CD4-positive, alpha-beta T cell (primary cell): ENCODE measurements around the gene RIC3. TPM values are rescaled to one million over a fixed set of nuclear protein-coding genes. Genes with fewer than 3 reads are reported as not detected.

Experiments
- ATAC-seq: fragments of 200-7000 bp; cut with Tn5 transposase; one replicate; pipeline ENCODE4 v1.10.0; 2022; ENCODE audit warnings: mild to moderate bottlenecking; ENCODE audit not compliant: poor library complexity
- CTCF ChIA-PET: fragments of 350-600 bp; sonication (Branson Sonifier 250); formaldehyde crosslinking; loops from one replicate; lab custom pipeline; 2021; ENCODE audit warnings: antibody characterized with exemption, inconsistent platforms; lab: Charles Lee
- POLR2A ChIA-PET: fragments of 350-600 bp; sonication (Branson Sonifier 250); formaldehyde crosslinking; loops from one replicate; lab custom pipeline; 2021; ENCODE audit warnings: antibody characterized with exemption, inconsistent platforms; lab: Charles Lee
- DNase-seq, 14 experiments: peaks; one replicate each; pipeline ENCODE4 v3.0.0-alpha.2; 2013 to 2020; ENCODE audit warnings: mixed read lengths in 2 of 14
- H3K27ac ChIP-seq, 2 donors: one replicate each; pipeline versions ENCODE4 v1.5.1 to v1.7.0; 2013; ENCODE audit warnings: low read length in 2 of 2, low read depth in 1 of 2, mild to moderate bottlenecking in 1 of 2
- H3K27me3 ChIP-seq, 2 experiments: 1 replicate in 1 of 2; 2 replicates in 1 of 2; pipeline versions ENCODE4 v1.6.1 to v1.7.0; 2013; ENCODE audit warnings: low read length in 2 of 2, control low read depth in 1 of 2, mild to moderate bottlenecking in 1 of 2, moderate library complexity in 1 of 2; ENCODE audit not compliant: insufficient read depth in 2 of 2, control insufficient read depth in 1 of 2
- H3K36me3 ChIP-seq: one replicate; pipeline ENCODE4 v1.6.1; 2013; ENCODE audit warnings: low read length, control low read depth; ENCODE audit not compliant: insufficient read depth
- H3K4me1 ChIP-seq: one replicate; pipeline ENCODE4 v1.6.1; 2013; ENCODE audit warnings: low read length, control low read depth; ENCODE audit not compliant: insufficient read depth
- H3K4me3 ChIP-seq: one replicate; pipeline ENCODE4 v1.5.1; 2013; ENCODE audit warnings: mild to moderate bottlenecking, low read length, moderate library complexity
- H3K9me3 ChIP-seq, 2 experiments: 1 replicate in 1 of 2; 2 replicates in 1 of 2; pipeline versions ENCODE4 v1.6.1 to v1.7.0; 2013; ENCODE audit warnings: low read length in 2 of 2, mild to moderate bottlenecking in 2 of 2, control low read depth in 1 of 2, moderate library complexity in 1 of 2; ENCODE audit not compliant: control insufficient read depth in 1 of 2, insufficient read depth in 1 of 2
- H3K27ac Mint-ChIP-seq: one replicate; pipeline ENCODE4 v1.8.0; 2020; ENCODE audit warnings: mixed read lengths
- H3K27me3 Mint-ChIP-seq: one replicate; pipeline ENCODE4 v1.8.0; 2021; ENCODE audit warnings: mixed read lengths
- H3K36me3 Mint-ChIP-seq: one replicate; pipeline ENCODE4 v1.8.0; 2021; ENCODE audit warnings: low read depth, mixed read lengths
- H3K4me1 Mint-ChIP-seq: one replicate; pipeline ENCODE4 v1.8.0; 2021; ENCODE audit warnings: low read depth, mixed read lengths
- H3K4me3 Mint-ChIP-seq: one replicate; pipeline ENCODE4 v1.8.0; 2020; ENCODE audit warnings: mild to moderate bottlenecking, mixed read lengths
- H3K9me3 Mint-ChIP-seq: one replicate; pipeline ENCODE4 v1.8.0; 2020; ENCODE audit warnings: mixed read lengths
- intact Hi-C, 2 experiments: fragments of 100-400 bp; cut with DNase I in 1 of 2; cut with micrococcal nuclease in 1 of 2; formaldehyde crosslinking; loops; one replicate each; pipeline versions ENCODE4 v1.15.1 to v1.9.0; 2023 to 2025; cut with DNase I, micrococcal nuclease
- total RNA-seq, 174 experiments: library from RNA in 2 of 174; stranded (reverse) in 2 of 174; gene quantifications; one replicate each; pipeline ENCODE4 v1.2.3 and lab custom pipeline; 2021 to 2026
- TF ChIP-seq, protein P1 (sequence below): fragments of 200-600 bp; IDR thresholded peaks from one replicate; pipeline ENCODE4 v1.8.0; 2022; ENCODE audit warnings: antibody characterized with exemption, mild to moderate bottlenecking

RIC3 gene
- total RNA-seq, 2 experiments from 2014 or later = 55.3 to 57.6 TPM

DNA sequence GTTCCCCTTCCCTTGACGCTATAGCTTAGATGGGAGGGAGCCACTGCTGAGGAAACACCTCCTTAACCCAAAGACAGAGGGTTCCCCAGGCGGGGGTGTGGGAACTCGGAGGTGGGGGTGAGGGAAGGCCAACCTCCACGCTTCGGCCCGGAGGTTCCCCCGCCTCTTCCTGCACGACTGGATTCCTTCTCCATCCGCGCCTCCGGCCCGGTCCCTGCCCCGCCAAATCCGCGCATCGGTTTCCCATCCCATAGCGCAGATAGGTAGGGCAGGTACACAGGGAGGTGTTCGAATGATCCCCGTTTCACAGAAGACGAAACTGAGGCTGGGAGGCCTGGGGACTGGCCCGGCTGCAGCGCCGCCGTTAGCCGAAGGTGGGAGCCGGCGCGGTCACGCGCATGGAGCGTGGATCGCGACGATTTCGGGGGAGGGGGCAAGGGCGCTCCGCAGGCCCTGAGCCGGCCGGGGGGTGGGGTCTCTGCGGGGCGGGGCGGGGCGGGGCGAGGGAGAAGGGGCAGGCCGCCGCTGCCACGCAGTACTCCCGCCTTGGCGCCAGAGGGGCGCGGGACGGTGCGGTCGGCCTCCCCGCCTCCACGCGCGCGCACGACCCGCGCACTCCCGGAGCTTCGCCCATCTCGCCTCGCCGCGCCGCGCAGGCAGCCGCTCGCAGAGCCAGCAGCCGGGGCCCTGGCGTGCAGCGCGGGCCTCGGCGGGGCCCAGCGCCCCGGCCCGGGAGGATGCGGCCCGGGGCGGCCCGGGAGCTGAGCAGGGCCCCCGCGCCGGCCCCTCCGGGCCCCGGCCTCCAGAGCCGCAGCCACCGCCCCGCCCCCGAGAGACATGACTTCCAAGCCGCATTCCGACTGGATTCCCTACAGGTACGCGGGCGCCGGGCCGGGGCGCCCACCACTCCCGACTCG lies 87.9 kb downstream of the RIC3 start, which contains the start of gene TUB:
Gene TUB, plus strand, starts transcription at position 538 of the 917 bp plus-strand sequence. Its CDS starts 300 bp downstream, at position 838.
- peak within 1 kb of the TSS; percentile 34 for H3K4me3 ChIP-seq
- CTCF ChIA-PET = no interaction called here
- H3K27ac ChIP-seq = no peak within 1 kb of the TSS
- DNase-seq (peak in 3 of 14 experiments; percentile 4 to 39 (median 28)), ATAC-seq (peak; percentile 29)
- no peak within 1 kb of the TSS for H3K27ac Mint-ChIP-seq
- intact Hi-C loops = no loop called here
- peaks cover 32 to 34% of the 10 kb centered on the region in 2 experiments for H3K27me3 ChIP-seq
- H3K9me3 Mint-ChIP-seq = no peaks in the 10 kb centered on the region
- peak within 1 kb of the TSS; percentile 67 for H3K4me3 Mint-ChIP-seq
- peaks cover 10% of the 10 kb centered on the region for H3K4me1 ChIP-seq
- TF ChIP-seq, protein P1, sequence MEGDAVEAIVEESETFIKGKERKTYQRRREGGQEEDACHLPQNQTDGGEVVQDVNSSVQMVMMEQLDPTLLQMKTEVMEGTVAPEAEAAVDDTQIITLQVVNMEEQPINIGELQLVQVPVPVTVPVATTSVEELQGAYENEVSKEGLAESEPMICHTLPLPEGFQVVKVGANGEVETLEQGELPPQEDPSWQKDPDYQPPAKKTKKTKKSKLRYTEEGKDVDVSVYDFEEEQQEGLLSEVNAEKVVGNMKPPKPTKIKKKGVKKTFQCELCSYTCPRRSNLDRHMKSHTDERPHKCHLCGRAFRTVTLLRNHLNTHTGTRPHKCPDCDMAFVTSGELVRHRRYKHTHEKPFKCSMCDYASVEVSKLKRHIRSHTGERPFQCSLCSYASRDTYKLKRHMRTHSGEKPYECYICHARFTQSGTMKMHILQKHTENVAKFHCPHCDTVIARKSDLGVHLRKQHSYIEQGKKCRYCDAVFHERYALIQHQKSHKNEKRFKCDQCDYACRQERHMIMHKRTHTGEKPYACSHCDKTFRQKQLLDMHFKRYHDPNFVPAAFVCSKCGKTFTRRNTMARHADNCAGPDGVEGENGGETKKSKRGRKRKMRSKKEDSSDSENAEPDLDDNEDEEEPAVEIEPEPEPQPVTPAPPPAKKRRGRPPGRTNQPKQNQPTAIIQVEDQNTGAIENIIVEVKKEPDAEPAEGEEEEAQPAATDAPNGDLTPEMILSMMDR = no peak
- POLR2A ChIA-PET = no interaction called here
- H3K9me3 ChIP-seq = peaks cover 0 to 4% of the 10 kb centered on the region in 2 experiments
- H3K36me3 ChIP-seq = no peaks in the 10 kb centered on the region
- peaks cover 65% of the 10 kb centered on the region for H3K27me3 Mint-ChIP-seq
- no peaks in the 10 kb centered on the region for H3K36me3 Mint-ChIP-seq
- peaks cover 4% of the 10 kb centered on the region for H3K4me1 Mint-ChIP-seq

DNA sequence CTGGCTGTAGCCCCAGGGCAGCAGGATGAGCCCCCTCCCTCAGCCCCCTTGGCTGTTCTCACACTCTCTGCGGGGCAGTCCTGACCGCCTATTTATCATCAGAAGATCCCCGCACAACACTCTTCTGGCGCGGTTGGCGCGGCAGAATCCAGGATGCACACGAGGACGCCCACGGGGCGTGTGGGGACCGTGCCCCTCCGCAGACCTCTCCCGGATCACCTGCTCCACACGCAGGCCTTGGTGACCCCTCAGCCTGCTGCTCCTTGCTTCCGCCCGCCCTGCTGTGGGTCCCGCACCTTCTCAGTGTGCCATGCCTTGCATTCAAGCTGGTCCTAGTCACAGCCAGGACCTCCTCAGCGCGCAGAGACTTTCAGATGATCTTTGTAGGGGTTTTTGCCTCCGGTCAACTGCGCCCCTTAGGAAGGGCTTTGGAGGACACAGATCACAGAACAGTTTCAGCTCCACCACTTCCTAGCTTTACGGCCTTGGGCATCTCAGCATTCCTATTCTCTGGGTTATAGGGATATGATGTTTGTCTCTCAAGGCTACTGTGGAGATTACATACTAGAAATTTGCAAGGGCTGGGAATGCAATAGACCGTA lies 88.7 kb downstream of the RIC3 start:
- Histone ChIP-seq H3K36me3 (no peaks in the 10 kb centered on the region), H3K9me3 (peaks cover 0 to 4% of the 10 kb centered on the region in 2 experiments), H3K27me3 (peaks cover 31 to 32% of the 10 kb centered on the region in 2 experiments), H3K27ac (no peak overlapping the region), H3K4me3 (no peak overlapping the region), H3K4me1 (peaks cover 10% of the 10 kb centered on the region)
- TF ChIP-seq, protein P1 = no peak
- Mint-ChIP-seq H3K27me3 (peaks cover 58% of the 10 kb centered on the region), H3K4me1 (peaks cover 4% of the 10 kb centered on the region), H3K9me3 (no peaks in the 10 kb centered on the region), H3K4me3 (peak overlapping the region; percentile 67), H3K36me3 (no peaks in the 10 kb centered on the region), H3K27ac (no peak overlapping the region)
- intact Hi-C loops = no loop called here
- CTCF ChIA-PET = no interaction called here
- ATAC-seq (no peak), DNase-seq (no peak)
- POLR2A ChIA-PET = no interaction called here

DNA sequence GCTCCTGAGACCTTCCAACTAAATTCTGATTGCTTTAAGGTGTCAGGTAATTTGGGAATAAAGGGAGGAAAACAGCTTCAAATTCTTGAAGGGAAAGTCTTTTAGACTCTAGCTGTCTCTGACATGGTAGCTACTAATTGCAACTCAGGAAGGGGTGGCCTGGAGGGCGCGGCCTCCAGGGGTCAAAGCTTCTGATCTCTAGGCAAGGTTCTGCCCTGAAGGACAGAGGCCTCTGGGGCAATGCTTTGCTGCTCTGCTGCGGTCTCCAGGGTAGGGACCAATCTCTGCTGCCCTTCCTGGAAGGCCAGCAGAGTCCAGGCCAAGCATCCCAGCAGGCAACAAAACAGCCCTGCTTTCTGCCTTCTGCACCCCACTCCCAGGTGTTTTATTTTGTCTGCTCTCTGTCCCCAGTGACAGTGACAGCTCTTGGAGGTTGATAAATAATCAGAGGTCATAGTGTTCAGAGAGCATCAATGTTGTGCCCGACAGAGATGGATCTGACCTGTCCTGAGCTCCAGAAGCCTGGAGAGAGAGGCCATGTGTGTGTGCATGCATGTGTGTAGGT lies 89.6 kb downstream of the RIC3 start:
- CTCF ChIA-PET = no interaction called here
- DNase-seq (no peak), ATAC-seq (no peak)
- no peaks in the 10 kb centered on the region for H3K36me3 ChIP-seq
- POLR2A ChIA-PET = no interaction called here
- Mint-ChIP-seq H3K9me3 (no peaks in the 10 kb centered on the region), H3K27ac (no peak overlapping the region), H3K4me3 (no peak overlapping the region), H3K36me3 (no peaks in the 10 kb centered on the region), H3K4me1 (peaks cover 4% of the 10 kb centered on the region), H3K27me3 (peaks cover 50% of the 10 kb centered on the region)
- peaks cover 28 to 32% of the 10 kb centered on the region in 2 experiments for H3K27me3 ChIP-seq
- H3K4me3 ChIP-seq = no peak overlapping the region
- TF ChIP-seq, protein P1 = no peak
- intact Hi-C loops = no loop called here
- H3K27ac ChIP-seq = no peak overlapping the region
- H3K4me1 ChIP-seq = peaks cover 10% of the 10 kb centered on the region
- H3K9me3 ChIP-seq = peaks cover 0 to 4% of the 10 kb centered on the region in 2 experiments
